ENCODE data around the gene LCE4A.

LCE4A gene

DNA sequence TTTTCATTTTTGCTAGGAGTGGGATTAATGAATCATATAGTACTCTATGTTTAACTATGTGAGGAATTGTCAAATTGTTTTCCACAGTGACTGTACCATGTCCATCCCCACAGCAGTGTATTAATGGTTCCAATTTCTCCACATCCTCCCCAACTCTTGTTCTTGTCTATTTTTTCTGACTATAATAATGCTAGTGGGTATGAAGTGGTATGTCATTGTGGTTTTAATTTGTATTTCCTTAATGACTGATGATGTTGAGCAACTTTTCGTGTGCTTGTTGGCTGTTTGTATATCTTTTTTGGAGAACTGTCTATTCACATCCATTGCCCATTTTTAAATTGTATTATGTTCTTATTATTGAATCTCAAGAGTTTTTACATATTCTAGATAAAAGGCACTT, 39.9 kb downstream of the LCE4A start:
- no peak for DNase-seq

DNA sequence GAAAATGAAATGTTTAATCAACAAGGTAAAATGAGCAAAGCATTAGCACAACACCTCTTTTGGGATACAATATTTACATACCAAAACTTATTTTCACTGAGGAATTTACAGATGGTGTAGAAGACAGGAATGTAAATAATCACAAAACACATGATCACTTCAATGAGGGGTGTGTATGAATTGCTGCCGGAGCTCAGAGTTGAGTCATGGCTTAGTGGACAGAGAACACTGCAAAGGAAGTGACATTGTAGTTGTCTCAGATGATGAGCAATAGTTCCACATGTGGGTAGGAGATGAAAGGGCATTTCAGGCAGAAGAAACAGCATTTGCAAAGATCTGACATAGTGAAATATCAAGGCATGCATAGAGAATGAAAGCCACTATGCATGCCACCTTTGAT, 44.3 kb downstream of the LCE4A start:
- DNase-seq, result no peak

DNA sequence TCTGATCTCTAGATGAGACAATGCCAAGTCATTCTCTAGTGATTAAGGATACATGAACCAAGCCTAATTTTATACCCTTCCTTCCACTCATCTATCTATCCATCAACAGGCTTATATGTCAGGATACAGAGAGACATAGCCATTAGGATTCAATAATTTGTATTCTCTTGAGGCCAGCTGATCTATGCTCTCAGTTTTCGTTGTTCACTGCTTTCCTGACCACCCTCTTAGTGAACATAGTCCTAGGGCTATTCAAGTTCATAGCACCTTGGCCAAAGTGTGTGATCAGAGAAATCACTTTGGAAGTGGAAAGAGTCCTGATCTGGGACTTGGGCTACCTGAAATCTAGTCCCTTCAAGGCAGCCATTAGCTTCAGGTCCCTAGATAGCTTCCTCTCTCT, 45.6 kb downstream of the LCE4A start:
- no peak for DNase-seq

DNA sequence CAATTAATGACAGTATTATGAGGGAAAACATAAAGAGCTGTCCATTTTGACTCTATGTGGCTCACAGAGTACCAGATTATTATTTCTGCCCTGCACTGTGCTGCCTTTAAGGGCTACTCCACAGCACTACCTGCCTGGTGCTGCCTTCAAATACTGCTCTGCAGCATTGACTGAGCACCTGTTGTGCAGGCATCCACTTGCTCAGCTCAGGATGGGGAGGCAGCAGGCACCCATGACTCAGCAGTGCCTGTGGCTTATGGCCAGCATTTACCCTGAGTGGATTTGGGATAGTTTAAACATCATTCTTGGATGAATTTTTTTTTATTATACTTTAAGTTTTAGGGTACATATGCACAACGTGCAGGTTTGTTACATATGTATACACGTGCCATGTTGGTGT, 48.9 kb downstream of the LCE4A start:
- DNase-seq, result no peak

DNA sequence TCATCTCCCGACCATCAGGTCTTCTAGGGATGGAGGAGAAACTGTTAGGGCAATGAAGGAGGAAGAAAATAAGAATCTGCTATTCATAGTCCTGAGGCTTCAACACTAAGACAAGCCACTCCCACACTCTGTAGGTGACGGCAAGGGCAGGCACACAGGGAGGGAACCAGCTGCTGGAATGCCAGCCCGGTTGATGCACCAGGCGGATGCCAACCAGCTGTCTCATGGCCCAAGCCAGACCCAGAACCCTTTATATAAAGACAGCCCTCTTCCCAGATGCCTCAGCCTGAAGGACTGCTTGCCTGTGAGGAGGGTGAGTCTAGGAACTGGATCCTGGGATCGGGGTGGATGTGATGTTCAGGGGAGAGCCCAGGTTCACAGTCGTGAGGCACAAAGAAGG, 49.8 kb downstream of the LCE4A start, which contains the start of gene KPRP:
Gene KPRP (plus strand): TSS at position 279 of the 400 bp plus-strand sequence. CDS start 1,564 bp downstream, outside the sequence.
- no peak for DNase-seq

DNA sequence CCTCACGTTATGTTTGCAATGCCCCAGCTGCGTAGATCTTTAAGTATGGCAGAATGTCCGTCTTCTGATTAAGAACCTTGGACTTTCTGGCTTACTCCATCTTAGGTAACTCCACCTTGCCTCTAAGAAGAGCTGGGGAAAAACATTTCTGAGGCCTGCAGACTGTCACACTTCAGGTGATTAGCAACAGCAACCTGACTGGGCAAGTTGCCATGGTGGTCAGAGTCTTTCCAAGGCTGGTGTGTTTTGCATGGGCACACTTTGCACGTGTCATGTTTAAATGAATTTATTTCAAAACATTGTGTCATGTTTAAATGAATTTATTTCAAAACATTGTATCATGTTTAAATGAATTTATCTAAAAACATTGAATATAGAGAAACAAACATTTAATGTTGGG, 50.7 kb downstream of the LCE4A start:
- no peak for DNase-seq
